Ascending aorta (tissue), 2 donors: ENCODE data around the gene JAZF1. TPM values are rescaled to one million over a fixed set of nuclear protein-coding genes. Genes with fewer than 3 reads are reported as not detected.
"Not testable (repeated sequence)": the region's sequence is repeated elsewhere in the genome, so short reads cannot be mapped to it uniquely, and the experiment has no call there.

Experiments used
- DNase-seq, 2 donors: peaks; one replicate each; pipeline ENCODE4 v3.0.0-alpha.2; 2019; ENCODE audit warnings: low spot score in 2 of 2
- H3K27ac ChIP-seq, 2 donors: fragments of 200-600 bp; sonication (generic); one replicate each; pipeline ENCODE4 v1.5.1; 2016 to 2017; ENCODE audit warnings: mild to moderate bottlenecking in 1 of 2
- H3K27me3 ChIP-seq: fragments of 200-600 bp; sonication (generic); one replicate; pipeline ENCODE4 v1.5.1; 2017
- H3K36me3 ChIP-seq, 2 donors: fragments of 200-600 bp; sonication (generic); one replicate each; pipeline ENCODE4 v1.5.1; 2016
- H3K4me1 ChIP-seq, 2 donors: fragments of 200-600 bp; sonication (generic); one replicate each; pipeline ENCODE4 v1.5.1; 2016 to 2017; ENCODE audit warnings: mild to moderate bottlenecking in 1 of 2
- H3K4me3 ChIP-seq, 2 donors: fragments of 200-600 bp; sonication (generic); one replicate each; pipeline ENCODE4 v1.5.1; 2016 to 2017; ENCODE audit warnings: mild to moderate bottlenecking in 1 of 2
- H3K9me3 ChIP-seq, 2 donors: fragments of 200-600 bp; sonication (generic); one replicate each; pipeline ENCODE4 v1.5.1; 2016
- intact Hi-C: fragments of 100-400 bp; cut with DNase I; formaldehyde crosslinking; loops from one replicate; pipeline ENCODE4 v1.15.1; 2023
- total RNA-seq: library from RNA; depleted of rRNA; stranded (reverse); fragments of >200 nt; gene quantifications from one replicate; pipeline ENCODE4 v1.1.0, GENCODE V29; 2016
- TF ChIP-seq, protein P1 (sequence below), 3 experiments: fragments of 200-600 bp in 2 of 3; fragments of 450-650 bp in 1 of 3; sonication (generic) in 2 of 3; IDR thresholded peaks; one replicate each; pipeline ENCODE4 v1.5.1; 2016 to 2019; ENCODE audit warnings: antibody characterized with exemption in 3 of 3, mild to moderate bottlenecking in 1 of 3, moderate library complexity in 1 of 3

JAZF1 gene
- total RNA-seq, 1 donor from 2014 or later: 37.7 TPM

DNA sequence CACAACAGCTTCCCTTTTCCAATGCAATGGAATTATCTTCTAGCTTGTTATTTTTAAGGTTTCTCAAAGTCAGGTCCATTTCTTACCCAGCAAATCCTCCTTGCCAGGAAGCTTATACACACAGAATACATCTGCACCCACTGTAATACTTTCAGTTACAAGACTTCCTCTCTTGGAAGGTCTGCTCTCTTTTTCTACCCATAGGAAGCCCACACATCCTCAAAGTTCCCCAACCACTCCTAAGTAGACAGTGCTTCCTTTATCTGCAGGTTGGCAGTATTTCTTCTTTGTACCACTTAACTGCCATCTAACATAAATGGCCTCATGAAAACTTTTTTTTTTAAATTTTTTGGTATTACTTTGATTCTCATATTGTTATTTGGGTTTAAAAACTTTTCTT lies 285.0 kb downstream of the JAZF1 start:
- no peak for DNase-seq
- no peaks in the 10 kb centered on the region for H3K27me3 ChIP-seq
- no peaks in the 10 kb centered on the region for H3K4me1 ChIP-seq
- no peak overlapping the region for H3K4me3 ChIP-seq
- H3K9me3 ChIP-seq: no peaks in the 10 kb centered on the region
- H3K36me3 ChIP-seq: peaks cover 0 to 12% of the 10 kb centered on the region in 2 donors
- no peak overlapping the region for H3K27ac ChIP-seq
- TF ChIP-seq, protein P1, sequence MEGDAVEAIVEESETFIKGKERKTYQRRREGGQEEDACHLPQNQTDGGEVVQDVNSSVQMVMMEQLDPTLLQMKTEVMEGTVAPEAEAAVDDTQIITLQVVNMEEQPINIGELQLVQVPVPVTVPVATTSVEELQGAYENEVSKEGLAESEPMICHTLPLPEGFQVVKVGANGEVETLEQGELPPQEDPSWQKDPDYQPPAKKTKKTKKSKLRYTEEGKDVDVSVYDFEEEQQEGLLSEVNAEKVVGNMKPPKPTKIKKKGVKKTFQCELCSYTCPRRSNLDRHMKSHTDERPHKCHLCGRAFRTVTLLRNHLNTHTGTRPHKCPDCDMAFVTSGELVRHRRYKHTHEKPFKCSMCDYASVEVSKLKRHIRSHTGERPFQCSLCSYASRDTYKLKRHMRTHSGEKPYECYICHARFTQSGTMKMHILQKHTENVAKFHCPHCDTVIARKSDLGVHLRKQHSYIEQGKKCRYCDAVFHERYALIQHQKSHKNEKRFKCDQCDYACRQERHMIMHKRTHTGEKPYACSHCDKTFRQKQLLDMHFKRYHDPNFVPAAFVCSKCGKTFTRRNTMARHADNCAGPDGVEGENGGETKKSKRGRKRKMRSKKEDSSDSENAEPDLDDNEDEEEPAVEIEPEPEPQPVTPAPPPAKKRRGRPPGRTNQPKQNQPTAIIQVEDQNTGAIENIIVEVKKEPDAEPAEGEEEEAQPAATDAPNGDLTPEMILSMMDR (IDR thresholded peaks at IDR 0.05): no peak
- intact Hi-C loops: no loop called here

DNA sequence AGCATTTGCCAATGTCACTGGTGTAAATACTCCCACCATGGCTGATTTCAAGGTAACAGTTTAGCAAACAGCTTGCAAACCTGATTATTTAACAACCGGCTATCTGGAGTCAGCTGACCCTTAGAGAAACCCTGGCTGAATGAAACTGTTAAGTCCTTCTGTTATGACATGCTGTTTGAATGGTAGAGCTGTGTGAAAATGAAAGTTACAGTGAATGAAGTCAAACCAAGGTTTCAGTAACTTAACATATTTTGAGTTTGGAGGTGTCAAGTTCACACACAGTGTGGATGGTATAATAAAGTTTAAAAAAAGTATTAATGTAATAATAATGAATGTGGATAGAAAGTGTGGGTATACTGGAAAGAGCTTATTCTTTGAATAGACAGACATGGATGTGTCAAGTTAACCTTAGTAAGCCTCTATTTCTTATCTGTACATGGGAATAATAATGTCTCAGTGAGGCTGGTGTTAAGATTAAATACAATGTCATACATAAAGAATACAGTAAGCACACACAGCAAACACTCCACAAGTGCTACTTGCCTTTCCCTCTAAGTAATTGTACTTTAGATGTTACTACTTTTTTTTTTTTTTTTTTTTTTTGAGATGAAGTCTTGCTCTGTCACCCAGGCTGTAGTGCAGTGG lies 290.3 kb downstream of the JAZF1 start:
- no peak overlapping the region for H3K27ac ChIP-seq
- no peaks in the 10 kb centered on the region for H3K27me3 ChIP-seq
- no peak for DNase-seq
- intact Hi-C loops: no loop called here
- H3K9me3 ChIP-seq: no peaks in the 10 kb centered on the region
- H3K4me3 ChIP-seq: no peak overlapping the region
- H3K4me1 ChIP-seq: no peaks in the 10 kb centered on the region
- peaks cover 0 to 16% of the 10 kb centered on the region in 2 donors for H3K36me3 ChIP-seq
- TF ChIP-seq, protein P1 (IDR thresholded peaks at IDR 0.05): no peak

DNA sequence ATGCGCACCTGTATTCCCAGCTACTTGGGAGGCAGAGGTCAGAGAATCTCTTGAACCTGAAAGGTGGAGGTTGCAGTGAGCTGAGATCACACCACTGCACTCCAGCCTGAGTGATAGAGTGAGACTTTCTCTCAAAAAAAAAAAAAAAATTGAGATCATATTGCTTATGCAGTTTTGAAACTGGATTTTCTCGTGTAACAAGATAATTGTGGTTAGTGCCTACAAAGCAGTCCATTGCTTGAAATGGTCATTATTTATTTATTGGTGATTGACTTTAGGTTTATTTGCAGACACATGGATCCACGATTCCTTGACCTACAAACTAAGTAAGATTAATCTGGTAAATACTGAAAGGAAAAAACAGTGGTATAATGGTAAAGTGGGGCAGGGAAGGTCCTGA lies 290.8 kb downstream of the JAZF1 start:
- H3K4me3 ChIP-seq: no peak overlapping the region
- DNase-seq: no peak
- TF ChIP-seq, protein P1 (IDR thresholded peaks at IDR 0.05): no peak
- H3K4me1 ChIP-seq: no peaks in the 10 kb centered on the region
- H3K36me3 ChIP-seq: peaks cover 0 to 16% of the 10 kb centered on the region in 2 donors
- H3K27ac ChIP-seq: no peak overlapping the region
- no peaks in the 10 kb centered on the region for H3K27me3 ChIP-seq
- intact Hi-C loops: no loop called here
- H3K9me3 ChIP-seq: no peaks in the 10 kb centered on the region

DNA sequence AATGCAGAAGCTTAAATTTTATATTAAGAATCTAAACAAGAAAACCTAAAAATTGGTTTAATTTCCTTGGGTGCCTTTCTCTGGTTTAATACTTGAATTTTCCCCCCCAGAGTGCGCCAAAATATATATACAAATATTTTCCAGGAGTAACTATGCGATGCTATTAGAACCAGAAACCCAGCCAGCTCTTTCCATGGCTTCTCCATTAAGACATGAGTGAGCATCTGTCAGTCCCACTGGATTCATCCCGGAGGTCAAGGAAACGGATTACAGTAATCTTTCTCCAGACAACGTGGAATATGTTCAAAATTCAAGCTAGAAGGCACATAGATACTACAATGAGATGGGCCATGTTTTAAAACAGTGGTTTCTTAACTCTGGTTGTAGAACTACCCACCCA lies 291.9 kb downstream of the JAZF1 start:
- H3K9me3 ChIP-seq: no peaks in the 10 kb centered on the region
- no peak overlapping the region for H3K27ac ChIP-seq
- H3K4me1 ChIP-seq: no peaks in the 10 kb centered on the region
- H3K27me3 ChIP-seq: no peaks in the 10 kb centered on the region
- DNase-seq: no peak
- TF ChIP-seq, protein P1 (IDR thresholded peaks at IDR 0.05): no peak
- H3K36me3 ChIP-seq: peaks cover 0 to 9% of the 10 kb centered on the region in 2 donors
- H3K4me3 ChIP-seq: no peak overlapping the region
- intact Hi-C loops: no loop called here

DNA sequence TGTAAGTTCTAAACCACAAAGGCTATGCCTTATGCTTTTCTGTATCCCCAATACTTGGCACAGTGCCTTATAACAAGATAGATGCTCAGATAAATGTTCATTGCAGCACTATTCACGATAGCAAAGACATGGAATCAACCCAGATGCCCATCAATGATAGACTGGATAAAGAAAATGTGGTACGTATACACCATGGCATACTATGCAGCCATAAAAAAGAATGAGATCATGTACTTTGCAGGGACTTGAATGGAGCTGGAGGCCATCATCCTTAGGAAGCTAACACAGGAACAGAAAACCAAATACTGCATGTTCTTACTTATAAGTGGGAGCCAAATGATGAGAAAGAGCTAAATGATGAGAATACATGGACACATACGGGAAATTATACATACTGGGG lies 293.9 kb downstream of the JAZF1 start:
- H3K4me3 ChIP-seq, H3K9me3 ChIP-seq, DNase-seq, H3K27ac ChIP-seq, H3K36me3 ChIP-seq, H3K4me1 ChIP-seq, H3K27me3 ChIP-seq, intact Hi-C loops: not testable (repeated sequence)

DNA sequence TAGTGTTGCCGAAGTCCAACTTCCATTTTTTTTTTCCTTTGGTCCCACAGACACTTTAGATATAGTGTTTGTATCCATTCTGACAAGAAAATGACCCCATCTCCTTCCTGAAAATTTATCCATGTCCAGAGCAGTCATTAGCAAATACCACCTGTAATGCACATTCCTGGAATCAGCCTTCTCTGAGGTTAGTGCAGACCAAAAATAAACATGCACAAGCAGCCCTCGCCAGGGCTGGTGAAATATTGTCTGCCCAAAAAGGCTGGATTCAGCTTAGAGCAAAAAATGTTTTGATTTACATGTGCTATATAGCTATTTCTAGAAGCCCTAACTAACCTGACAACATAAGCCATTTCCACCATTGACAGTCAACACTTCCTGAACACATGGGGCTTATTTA lies 294.9 kb downstream of the JAZF1 start:
- TF ChIP-seq, protein P1 (IDR thresholded peaks at IDR 0.05): no peak
- no peak overlapping the region for H3K4me3 ChIP-seq
- no peaks in the 10 kb centered on the region for H3K9me3 ChIP-seq
- DNase-seq: no peak
- no peaks in the 10 kb centered on the region for H3K4me1 ChIP-seq
- no peaks in the 10 kb centered on the region for H3K27me3 ChIP-seq
- no peak overlapping the region for H3K27ac ChIP-seq
- intact Hi-C loops: no loop called here
- peaks cover 0 to 4% of the 10 kb centered on the region in 2 donors for H3K36me3 ChIP-seq
